ENCODE results near the gene KLRC1. TPM values are rescaled to one million over a fixed set of nuclear protein-coding genes. Genes with fewer than 3 reads are reported as not detected.

The KLRC1 gene
- total RNA-seq, 1 experiment from 2014 or later, result not detected

DNA sequence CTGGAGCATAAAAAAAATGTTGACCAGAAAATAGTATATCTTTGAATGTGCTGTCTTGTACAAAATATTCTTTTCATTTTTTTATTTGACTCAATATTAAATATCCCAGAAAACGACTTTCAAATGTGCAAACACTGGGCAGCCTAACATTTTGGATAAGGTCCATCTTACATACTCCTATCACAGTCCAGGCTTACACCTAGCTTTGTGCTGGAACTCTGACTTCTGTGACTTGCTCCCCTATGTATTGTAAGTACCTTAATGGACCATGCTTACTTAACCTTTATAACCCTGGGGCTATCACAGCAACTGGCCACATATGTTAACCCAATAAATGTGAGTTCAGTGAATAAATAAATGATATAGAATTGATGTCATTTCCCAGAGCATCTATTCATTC is 44.9 kb upstream of the KLRC1 start:
- no peaks in the 10 kb centered on the region for H3K9me3 ChIP-seq (ENCODE audit: control insufficient read depth, insufficient read depth, low read depth, low read length)
- POLR2A ChIA-PET, result no interaction called here
- in situ Hi-C loops (cut with HindIII; ENCODE audit: low pct_unique_long_range_greater_than_20kb, low sequenced_read_pairs), result no loop called here

DNA sequence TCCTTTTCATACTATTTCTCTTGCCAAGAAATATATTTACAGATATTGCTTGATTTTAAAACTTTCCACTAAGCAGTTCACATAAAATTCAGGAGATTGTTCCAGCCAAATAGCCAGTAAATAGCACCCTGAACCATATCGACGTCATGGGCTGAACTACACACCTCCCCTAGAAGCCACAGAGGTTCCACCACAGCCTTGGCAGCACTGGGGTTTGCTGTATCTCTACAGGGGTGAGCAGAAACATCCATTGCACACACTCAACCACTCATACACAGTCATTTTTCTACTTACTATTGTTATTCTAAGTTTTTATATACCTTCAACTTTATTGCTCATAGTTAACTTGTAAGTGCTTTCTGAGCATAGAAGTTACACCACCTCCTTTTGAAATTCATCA is 44.4 kb upstream of the KLRC1 start:
- in situ Hi-C loops (cut with HindIII; ENCODE audit: low pct_unique_long_range_greater_than_20kb, low sequenced_read_pairs) (no loop called here), intact Hi-C loops (cut with micrococcal nuclease; ENCODE audit: unreplicated experiment) (no loop called here)
- no peak overlapping the region for H3K4me3 ChIP-seq (ENCODE audit: low read depth in 2 of 2, low read length in 2 of 2)
- CTCF ChIA-PET, result no interaction called here
- 0 out of 2 replicates have a peak overlapping the region, but pooled peaks have one; percentile 26 for H3K27ac ChIP-seq (ENCODE audit: low read length)
- peaks cover 4% of the 10 kb centered on the region; the same call in 1 of the 2 replicates for H3K4me1 ChIP-seq (ENCODE audit: control insufficient read depth, insufficient read depth, low read length)
- BruUV-seq (replicated peaks), result no TSS peak
- no peaks in the 10 kb centered on the region for H3K9me3 ChIP-seq (ENCODE audit: control insufficient read depth, insufficient read depth, low read depth, low read length)
- peak; percentile 70; the same call in 1 of the 2 replicates for ATAC-seq
- H3K27me3 ChIP-seq (ENCODE audit: control insufficient read depth, insufficient read depth, low read length), result no peaks in the 10 kb centered on the region
- POLR2A ChIA-PET, result no interaction called here
- no peaks in the 10 kb centered on the region for H3K36me3 ChIP-seq (ENCODE audit: control insufficient read depth, insufficient read depth, low read length)
- DNase-seq (ENCODE audit: low read depth, low spot score), result no peak
- TF ChIP-seq SIN3A (IDR thresholded peaks at IDR 0.05; ENCODE audit: borderline replicate concordance, insufficient read depth, low read depth, low read length) (no peak), POLR2AphosphoS5 (IDR thresholded peaks at IDR 0.05; ENCODE audit: low read depth, low read length) (no peak), TCF7L2 (IDR thresholded peaks at IDR 0.05; ENCODE audit: low read depth, low read length) (no peak)
- TF ChIP-seq, protein P1, sequence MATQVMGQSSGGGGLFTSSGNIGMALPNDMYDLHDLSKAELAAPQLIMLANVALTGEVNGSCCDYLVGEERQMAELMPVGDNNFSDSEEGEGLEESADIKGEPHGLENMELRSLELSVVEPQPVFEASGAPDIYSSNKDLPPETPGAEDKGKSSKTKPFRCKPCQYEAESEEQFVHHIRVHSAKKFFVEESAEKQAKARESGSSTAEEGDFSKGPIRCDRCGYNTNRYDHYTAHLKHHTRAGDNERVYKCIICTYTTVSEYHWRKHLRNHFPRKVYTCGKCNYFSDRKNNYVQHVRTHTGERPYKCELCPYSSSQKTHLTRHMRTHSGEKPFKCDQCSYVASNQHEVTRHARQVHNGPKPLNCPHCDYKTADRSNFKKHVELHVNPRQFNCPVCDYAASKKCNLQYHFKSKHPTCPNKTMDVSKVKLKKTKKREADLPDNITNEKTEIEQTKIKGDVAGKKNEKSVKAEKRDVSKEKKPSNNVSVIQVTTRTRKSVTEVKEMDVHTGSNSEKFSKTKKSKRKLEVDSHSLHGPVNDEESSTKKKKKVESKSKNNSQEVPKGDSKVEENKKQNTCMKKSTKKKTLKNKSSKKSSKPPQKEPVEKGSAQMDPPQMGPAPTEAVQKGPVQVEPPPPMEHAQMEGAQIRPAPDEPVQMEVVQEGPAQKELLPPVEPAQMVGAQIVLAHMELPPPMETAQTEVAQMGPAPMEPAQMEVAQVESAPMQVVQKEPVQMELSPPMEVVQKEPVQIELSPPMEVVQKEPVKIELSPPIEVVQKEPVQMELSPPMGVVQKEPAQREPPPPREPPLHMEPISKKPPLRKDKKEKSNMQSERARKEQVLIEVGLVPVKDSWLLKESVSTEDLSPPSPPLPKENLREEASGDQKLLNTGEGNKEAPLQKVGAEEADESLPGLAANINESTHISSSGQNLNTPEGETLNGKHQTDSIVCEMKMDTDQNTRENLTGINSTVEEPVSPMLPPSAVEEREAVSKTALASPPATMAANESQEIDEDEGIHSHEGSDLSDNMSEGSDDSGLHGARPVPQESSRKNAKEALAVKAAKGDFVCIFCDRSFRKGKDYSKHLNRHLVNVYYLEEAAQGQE (IDR thresholded peaks at IDR 0.05; ENCODE audit: insufficient read depth in 1 of 2, low read depth in 2 of 2, low read length in 1 of 2), result no peak
- TF ChIP-seq, protein P2, sequence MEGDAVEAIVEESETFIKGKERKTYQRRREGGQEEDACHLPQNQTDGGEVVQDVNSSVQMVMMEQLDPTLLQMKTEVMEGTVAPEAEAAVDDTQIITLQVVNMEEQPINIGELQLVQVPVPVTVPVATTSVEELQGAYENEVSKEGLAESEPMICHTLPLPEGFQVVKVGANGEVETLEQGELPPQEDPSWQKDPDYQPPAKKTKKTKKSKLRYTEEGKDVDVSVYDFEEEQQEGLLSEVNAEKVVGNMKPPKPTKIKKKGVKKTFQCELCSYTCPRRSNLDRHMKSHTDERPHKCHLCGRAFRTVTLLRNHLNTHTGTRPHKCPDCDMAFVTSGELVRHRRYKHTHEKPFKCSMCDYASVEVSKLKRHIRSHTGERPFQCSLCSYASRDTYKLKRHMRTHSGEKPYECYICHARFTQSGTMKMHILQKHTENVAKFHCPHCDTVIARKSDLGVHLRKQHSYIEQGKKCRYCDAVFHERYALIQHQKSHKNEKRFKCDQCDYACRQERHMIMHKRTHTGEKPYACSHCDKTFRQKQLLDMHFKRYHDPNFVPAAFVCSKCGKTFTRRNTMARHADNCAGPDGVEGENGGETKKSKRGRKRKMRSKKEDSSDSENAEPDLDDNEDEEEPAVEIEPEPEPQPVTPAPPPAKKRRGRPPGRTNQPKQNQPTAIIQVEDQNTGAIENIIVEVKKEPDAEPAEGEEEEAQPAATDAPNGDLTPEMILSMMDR (IDR thresholded peaks at IDR 0.05), result no peak

More for the DNA sequence above, 44.9 kb upstream of the KLRC1 start:
- ATAC-seq, result no peak
- no peak overlapping the region for H3K27ac ChIP-seq (ENCODE audit: low read length)
- TF ChIP-seq, protein P2 (IDR thresholded peaks at IDR 0.05), result no peak
- no peak for TF ChIP-seq SIN3A (IDR thresholded peaks at IDR 0.05; ENCODE audit: borderline replicate concordance, insufficient read depth, low read depth, low read length)
- TF ChIP-seq, protein P1 (IDR thresholded peaks at IDR 0.05; ENCODE audit: insufficient read depth in 1 of 2, low read depth in 2 of 2, low read length in 1 of 2), result no peak
- no peak for TF ChIP-seq POLR2AphosphoS5 (IDR thresholded peaks at IDR 0.05; ENCODE audit: low read depth, low read length)
- TF ChIP-seq TCF7L2 (IDR thresholded peaks at IDR 0.05; ENCODE audit: low read depth, low read length), result no peak
- no TSS peak for BruUV-seq (replicated peaks)
- no peaks in the 10 kb centered on the region for H3K27me3 ChIP-seq (ENCODE audit: control insufficient read depth, insufficient read depth, low read length)
- intact Hi-C loops (cut with micrococcal nuclease; ENCODE audit: unreplicated experiment), result no loop called here
- no peak overlapping the region for H3K4me3 ChIP-seq (ENCODE audit: low read depth in 2 of 2, low read length in 2 of 2)
- DNase-seq (ENCODE audit: low read depth, low spot score), result no peak
- H3K4me1 ChIP-seq (ENCODE audit: control insufficient read depth, insufficient read depth, low read length), result peaks cover 4% of the 10 kb centered on the region; the same call in 1 of the 2 replicates
- CTCF ChIA-PET, result no interaction called here
- no peaks in the 10 kb centered on the region for H3K36me3 ChIP-seq (ENCODE audit: control insufficient read depth, insufficient read depth, low read length)
